AML-193 (cell line): ENCODE results near the gene FH.
A peak's percentile ranks its signal among the peaks of the same experiment; 100 is the strongest.

ENCODE experiments used
- DNase-seq, 2 experiments: peaks; one replicate each; lab custom pipeline; 2025; lab: John Stamatoyannopoulos, UW

The FH gene

DNA sequence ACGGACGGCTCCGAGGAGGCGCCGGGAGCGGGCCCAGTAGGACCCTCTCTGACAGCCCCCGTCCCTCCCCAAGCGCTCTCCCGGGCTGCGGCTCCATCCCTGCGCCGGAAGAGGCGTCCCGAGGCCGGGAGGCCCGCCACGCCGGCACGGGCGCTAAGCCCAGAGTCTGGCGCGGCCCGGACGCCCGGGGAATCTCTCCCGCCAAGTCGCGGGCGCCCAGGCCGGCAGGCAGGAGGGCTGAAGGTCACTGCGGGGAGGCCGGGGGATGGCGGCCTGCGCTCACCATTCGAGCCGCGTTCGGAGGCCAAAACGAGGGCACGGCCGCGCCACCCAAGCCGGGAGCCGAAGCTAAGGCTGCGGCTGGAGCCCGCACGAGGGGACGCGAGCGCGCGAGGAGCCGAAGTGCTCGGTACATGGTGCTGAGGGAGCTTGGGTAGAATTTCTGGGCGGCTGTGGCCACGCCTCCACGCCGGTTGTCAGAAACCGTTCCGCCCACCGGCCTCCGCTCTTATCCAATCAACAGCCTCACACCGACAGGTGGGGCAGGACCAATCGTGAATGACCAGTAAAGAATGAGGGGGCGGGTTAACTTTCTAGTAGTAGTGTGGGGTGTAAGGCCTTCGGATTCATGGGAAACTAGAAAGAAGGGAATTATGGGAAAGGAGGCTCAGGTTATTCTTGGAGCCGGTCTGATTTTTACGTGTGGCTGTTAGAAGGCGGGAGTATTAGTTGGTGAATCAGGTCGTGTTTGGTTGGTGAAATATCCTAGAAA lies at the start of gene FH:
Gene FH, minus strand, starts transcription at position 448 of the 772 bp plus-strand sequence. Its CDS starts 33 bp downstream, at position 415.
- peak; percentile 94 to 96 for DNase-seq

DNA sequence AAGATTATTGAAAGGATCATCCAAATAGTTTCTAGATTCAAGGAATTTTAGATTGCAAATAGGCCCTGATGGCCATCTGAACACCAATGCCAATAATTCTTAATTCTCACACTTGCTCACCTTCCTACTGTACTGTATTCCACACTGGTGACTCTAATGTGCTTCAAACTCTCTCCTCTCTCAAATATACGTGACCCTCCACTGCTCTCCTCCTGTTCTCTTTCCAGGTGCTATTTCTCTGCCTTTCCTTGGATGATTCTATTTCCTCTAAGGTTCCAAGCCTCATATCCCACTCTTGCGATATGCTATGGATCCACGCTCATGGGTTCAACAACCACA lies 41.3 kb upstream of the FH start:
- no peak for DNase-seq

DNA sequence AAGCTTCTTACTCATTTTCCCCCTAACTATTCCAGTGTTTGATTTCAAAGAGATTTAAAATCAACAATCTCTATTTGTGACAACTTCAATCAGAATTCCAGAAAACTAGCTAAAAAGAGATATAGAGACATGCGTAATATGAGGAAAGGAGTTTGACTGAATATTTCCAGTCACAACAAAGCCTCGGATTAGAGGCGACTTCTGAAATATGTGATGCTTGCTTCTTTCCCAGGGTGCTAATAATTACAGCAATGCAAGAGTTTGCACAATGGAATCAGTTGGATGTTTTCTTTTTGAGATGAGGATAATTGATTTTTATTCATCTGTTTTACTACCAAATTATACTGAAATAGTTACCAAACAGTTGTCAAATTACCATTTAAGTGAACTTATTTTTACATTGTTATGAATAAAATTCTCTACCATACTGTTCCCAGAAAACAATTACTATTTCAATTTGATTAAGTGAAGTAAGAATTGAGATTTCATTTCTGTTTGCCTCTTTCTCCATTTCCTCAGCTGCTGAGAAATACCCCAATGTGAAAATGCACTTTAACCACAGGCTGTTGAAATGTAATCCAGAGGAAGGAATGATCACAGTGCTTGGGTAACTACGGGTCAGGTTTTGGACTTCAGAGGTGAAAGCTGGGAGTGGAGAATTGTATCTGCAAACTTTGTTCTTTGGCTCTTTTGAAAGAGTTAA lies 40.7 kb upstream of the FH start:
- peak; percentile 81 to 84 for DNase-seq

DNA sequence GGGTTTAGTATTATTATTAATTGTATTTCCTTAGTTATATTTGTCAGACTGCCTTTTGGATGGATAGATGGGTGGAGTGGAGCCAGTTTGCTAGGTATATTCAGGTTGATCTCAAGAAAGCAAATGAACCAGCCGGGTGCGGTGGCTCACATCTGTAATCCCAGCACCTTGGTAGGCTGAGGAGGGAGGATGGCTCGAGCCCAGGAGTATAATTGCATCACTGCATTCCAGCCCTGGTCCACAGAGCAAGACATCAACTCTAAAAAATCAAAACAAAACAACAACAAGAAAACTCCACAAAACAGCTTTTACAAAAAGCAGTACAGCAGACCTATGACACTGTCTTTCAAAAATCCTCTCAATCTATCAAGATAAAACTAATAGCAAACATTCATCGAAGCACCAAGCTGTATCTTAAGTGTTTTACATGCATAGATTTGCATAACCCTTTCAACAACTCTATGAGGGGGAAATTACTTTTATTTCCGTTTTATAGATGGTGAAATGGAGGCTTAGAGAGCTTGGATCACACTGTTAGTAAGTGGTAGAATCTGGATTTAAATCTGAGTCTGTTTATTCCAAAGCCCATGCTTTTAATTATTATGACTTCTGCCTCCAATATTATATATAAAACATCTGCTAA lies 38.1 kb upstream of the FH start:
- no peak for DNase-seq

DNA sequence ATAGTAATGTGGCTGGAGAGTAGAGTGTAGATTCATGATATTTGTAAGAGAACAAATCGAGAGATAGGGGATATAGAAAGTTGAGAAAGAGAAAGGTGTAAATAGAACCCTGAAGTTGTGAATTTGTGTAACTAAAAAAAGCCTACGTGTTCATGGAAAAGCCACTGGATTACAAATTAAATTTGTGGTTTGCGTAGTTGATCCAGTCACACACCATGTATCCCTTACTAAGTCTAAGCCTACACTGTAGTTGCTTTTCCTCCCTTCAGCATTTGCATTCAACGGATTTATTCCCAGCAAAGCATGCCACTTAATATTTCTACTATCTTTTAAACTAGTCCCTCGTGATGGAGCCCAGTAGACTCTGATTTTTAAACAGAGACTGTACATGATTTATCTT lies 37.5 kb upstream of the FH start:
- DNase-seq: no peak

DNA sequence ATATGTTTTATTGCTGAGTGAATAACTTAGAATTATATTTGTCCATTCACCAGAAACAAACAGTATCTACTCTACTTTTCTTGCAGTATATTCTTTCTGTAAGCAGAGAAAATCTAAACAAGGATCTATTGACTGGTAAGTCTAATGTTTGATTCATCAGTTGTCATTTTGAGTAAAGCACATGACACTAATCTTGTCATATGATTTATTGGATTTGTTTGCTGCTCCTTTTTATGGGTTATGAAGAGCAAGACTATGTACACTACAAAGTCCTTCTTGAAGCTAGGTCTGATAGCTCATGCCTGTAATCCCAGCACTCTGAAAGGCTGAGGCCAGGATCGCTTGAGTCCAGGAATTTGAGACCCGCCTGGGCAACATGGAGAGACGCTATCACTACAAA lies 36.0 kb upstream of the FH start:
- DNase-seq: no peak

DNA sequence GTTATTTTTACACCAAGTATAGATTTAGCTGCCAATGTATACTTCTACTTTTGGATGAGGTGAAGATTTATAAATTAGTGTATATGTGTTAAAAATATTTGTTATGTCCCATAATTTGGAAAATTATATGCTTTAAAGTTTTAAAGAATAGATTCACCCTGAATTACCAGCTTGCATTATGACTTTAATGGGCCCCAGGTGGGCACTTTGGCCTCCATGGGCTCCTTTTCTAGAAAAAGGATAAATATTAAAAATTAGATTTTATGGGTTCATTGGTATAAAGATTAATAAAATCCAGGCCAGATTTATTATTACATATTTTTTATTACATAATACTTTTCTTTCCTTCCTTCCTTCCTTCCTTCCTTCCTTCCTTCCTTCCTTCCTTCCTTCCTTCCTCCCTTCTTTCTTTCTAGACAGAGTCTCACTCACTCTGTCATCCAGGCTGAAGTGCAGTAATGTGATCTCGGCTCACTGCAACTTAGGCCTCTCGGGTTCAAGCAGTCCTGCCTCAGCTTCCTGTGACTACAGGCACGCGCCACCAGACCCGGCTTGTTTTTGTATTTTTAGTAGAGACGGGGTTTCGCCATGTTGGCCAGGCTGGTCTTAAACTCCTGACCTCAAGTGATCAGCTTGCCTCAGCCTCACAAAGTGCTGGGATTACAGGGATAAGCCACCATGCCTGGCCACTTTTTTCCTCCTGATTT lies 34.5 kb upstream of the FH start:
- no peak for DNase-seq

DNA sequence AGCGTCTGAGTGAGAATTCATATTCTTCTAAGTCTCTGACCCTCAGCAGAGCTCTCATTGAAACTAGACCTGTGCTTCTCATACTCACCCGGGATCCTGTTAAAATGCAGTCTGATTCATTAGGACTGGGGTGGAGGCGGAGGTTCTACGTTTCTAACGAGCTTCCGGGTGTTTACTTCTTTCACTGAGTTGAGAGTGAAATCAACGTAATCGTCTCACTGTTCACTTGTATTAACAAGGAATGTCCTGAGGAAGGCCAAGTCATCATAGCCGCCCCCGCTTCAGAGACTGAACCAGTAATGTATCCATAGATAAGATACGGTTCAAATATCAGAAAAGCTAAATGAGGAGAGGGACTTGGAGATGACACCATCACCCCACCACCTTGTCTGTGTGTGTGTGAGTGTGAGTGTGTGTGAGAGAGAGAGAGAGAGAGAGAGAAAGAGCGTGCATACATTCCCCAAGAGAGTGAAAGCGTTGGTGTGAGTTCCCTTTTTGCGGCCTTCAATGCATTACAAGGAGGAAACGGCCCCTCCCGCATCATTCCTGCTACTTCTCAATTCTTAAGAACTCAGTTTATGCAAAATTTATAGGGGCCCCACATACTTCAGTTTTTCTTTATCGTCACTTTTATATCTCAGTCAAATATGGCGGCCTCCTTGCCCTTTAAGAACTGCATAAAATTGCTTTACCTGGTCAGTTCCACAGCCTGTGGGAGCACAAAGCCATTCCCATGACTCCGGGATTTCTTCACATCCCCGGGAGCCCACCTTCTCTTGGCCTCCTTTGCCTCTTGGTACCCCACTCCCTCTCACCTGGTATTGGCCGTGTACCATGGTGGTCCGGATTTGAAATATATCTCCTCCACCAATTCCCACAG lies 32.4 kb upstream of the FH start:
- peak; percentile 87 to 90 for DNase-seq

DNA sequence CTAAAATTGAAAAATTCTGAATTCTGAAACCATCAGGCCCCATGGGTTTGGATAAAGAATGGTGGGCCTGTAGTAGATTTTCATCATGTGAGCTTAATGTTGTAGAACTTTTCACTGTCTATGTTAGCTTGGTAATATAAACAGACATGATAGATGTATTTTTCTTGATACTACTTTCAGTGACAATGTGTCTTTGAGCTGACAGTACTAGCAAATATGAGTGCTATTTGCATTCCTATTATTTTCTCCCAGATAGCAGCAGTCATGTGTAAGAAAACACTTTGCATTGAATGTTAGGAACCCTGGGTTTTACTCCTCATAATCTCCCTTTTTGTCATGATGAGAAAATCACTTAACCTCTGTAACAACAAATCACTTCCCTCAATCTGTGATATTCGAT lies 30.8 kb upstream of the FH start:
- DNase-seq: no peak

DNA sequence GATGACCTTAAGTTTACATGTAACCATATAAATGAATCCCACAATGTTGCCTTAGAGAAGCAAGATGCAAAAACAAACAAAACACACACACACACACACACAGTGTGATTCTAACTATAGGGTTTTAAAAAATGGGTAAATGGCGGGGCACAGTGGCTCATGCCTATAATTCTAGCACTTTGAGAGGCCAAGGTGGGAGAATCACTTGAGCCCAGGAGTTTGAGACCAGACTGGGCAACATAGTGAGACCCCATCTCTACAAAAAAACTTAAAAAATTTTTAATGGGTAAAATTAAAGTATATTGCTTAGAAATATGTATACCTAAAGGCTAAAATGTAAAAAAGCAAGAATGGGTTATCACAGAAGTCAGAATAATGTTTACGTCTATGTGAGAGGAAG lies 28.5 kb upstream of the FH start:
- no peak for DNase-seq

DNA sequence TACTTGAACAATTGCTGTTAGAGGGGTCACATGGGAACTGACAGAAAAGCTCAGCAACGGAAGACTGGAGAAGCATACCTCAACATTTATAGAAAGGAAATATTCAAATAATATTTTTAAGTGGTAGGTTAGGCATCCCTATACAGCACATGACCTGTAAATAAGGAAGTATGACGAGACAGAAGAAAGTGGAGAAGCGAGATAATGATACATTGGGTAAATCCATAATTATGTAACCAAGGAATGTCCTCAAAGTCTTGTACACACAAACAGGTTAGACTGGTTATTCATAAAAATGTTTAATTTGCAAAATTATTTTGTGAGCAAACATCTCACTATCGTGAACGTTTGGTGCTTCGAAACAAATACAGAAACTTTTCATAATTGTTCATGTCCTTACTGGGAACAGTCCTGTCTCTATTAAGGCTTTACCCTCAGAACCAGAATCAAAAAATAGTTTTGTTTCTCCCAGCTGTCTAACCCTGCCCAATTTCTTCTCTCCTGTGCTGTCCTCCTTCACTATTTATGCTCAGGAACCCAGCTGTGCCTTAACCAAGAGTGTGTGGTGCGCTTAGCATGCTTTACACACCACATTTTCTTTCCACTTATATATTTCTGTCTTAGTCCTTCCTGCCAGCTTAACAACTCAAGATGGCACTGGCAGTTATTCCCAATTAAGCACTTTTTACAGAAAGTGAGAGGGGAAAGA lies 22.8 kb upstream of the FH start:
- no peak for DNase-seq

DNA sequence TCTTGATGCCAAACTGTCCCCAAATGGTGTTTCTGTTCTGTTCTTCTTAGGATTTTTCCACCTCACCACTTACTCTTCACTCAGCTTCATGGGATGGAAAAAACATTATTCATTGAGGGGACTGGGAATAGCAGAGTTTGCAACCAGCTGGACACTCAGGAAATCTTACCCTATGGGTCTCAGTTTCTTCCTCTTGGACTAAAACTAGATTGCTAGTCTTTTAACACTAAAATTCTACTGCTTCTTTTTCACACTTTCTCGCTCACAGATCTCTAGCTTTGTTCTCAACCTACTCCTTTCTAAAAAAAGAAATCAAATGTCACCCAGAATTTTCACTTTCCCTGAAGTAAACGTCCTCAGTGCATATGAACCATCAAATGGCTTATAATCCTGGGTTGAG lies 17.4 kb upstream of the FH start:
- DNase-seq: no peak

DNA sequence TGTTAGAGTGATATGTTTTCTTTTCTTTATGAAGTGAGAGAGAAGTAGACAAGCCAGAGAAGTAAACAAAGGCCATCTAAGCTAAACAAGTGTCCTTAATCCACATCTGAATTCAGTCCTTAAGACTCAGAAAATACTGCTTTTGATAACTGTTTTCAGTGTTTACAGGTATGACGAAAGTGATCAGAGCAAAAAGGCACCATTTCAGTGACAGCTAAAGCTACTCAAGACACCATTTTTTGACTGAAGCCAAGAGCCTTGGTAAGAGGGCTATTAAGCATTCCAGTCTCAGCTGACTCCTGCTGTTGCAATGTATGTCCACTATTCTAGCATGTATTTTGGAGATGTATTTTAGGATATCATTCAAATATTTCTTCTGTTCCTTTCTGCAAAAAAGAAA lies 16.7 kb upstream of the FH start:
- no peak for DNase-seq

DNA sequence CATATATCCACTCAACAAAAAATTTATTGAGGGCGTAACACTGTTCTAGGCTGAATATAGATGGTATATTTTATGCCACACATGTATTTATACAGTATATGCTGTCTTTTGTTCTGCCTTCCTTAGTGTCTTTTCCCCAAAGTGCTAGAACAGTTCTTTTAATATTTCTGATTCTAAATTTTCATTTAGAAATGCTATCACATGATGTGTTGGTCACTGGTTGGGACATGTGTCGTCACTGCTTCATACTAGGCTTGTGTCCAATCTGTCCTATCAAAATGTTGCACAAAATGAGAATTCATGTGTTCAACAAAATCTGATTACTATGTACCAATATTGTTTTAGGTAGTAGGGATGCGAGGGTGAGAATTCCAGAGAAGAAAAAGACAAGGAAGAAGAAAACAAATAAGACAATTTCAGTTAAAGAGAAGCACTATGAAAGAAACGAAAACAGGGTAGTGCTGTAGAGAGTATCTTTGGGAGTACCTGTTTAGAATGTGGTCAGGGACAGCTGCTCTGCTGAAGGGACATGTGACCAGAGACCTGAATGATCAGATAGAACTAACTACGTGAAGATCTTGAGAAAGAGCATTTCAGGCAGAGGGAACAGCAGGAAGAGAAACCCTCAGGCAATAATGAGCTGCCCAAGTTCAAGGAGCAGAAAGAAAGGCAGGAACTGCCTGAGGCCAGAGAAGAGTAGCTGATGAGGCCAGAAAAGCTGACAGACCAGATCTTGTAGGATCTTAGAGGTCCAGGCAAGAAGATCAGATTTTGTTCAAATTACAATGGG lies 14.0 kb upstream of the FH start:
- DNase-seq: peak; percentile 48 to 59

DNA sequence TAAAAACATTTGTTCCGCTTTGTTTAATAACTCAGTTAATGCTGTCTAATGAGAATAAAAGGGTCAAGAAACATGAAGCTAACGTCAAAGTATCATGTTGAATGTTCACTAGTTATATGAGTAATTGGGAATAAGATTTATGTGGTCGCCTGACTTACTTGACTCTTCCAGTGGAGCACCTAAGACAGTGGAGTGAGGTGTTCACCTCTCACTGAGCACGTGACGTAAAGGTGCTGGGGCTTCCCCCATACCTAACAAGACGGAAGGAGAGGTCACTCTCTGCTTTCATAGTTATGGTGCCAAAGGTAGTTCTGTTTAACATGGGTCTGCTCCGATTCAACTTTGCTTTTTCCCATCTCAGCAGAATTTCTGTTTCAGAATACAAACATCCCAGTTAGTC lies 13.3 kb upstream of the FH start:
- no peak for DNase-seq

DNA sequence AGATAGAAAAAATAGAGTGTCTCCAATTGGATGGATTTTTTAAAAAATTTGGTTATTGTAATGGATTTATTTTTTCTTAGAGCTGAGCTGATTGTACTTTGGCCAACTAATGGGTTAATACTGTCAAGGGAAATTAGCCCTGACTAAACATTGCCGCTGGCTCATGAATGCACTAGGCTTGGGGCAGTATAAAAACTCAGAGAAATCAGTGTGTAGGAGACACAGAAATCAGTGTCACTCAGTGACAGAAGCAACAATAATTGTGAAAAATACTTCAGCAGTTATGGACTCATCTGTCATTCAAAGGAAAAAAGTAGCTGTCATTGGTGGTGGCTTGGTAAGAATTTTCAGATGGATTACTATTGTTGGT lies 12.6 kb upstream of the FH start, which contains the start of gene KMO:
Gene KMO, plus strand, starts transcription at position 217 of the 370 bp plus-strand sequence. Its CDS starts 67 bp downstream, at position 284.
- DNase-seq: no peak

DNA sequence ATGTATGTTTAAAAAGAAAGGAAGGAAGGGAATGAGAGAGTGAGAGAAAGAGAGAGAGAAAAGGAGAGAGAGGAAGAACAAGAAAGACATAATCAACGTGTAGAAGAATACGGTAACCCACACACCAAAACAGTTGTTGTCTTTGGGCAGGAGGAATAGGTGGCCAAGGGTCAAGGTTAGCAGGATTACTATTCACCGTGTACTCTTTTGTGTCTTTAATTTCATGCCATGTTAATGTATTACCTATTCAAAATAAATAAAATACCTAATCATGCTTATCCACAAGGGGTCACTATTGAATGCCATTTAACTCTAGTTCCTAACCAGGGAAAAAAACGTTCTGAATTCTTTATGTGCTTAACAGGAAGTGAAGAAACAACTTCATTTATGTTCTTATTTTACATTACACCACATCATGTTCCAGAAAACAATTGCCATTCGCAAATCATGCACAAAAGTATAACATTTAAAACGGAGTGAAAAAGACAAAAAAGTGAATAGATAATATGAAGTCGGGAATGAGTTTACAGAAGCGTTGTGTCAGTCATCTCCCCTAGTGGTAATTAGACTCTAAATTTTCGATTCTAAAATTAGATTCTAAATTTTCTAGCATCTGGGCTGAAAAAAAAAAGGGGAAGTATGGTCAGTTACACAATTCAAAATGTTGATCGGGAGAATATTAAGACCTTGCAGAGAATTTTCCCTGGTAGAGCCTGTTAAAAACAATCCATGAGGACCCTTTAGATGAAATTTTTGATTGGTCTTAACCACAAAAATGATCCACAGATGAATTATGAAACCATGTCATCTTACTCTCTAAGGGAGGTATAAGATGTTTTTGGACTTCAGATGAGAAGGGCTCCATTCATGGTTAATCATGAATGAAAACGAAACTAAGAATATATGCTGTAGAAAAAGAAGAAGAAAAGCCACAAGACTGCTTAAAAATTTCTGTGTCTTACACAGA lies 11.9 kb upstream of the FH start:
- DNase-seq: peak; percentile 94 to 95

DNA sequence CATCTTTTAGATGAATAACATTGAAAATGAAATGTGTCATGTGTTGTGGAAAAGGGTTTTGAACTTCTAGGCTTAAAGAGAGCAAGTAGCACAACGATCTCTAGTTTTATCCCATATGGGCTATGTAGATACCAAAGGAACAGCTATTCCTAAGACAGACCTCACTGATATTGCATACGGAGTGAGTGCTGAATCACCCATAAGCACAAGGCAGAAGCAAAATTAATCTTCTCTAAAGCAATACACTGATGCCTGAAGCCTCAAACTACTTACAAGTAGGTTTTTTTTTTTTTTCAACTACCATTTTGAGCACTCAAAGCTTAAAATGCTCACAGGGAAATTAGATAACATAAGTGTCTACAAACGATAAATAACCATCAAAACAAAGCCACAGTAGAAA lies 7.6 kb upstream of the FH start:
- no peak for DNase-seq

DNA sequence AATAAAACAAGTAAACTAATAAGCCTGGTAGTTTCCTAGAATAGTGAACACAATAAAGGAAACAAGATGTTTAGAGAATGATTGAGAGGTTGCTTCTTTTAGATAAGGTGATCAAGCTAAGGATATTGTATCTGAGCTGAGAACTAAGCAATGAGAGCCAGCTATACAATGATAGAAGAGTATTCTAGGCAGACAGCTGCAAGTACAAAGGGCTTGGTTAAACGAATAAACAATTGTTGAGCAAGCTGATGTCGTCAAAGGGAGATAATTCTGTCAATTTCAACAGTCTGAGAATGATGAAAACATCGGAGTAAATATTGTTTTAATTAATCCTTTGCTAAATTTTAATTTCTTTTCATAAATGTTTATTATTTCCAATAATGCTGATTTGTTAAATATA lies 5.5 kb upstream of the FH start:
- no peak for DNase-seq
